Measurements from ENCODE around the gene NAPB. TPM values are rescaled to one million over a fixed set of nuclear protein-coding genes. Genes with fewer than 3 reads are reported as not detected.

The NAPB gene
- total RNA-seq, 1 experiment from 2014 or later: 10.1 TPM

DNA sequence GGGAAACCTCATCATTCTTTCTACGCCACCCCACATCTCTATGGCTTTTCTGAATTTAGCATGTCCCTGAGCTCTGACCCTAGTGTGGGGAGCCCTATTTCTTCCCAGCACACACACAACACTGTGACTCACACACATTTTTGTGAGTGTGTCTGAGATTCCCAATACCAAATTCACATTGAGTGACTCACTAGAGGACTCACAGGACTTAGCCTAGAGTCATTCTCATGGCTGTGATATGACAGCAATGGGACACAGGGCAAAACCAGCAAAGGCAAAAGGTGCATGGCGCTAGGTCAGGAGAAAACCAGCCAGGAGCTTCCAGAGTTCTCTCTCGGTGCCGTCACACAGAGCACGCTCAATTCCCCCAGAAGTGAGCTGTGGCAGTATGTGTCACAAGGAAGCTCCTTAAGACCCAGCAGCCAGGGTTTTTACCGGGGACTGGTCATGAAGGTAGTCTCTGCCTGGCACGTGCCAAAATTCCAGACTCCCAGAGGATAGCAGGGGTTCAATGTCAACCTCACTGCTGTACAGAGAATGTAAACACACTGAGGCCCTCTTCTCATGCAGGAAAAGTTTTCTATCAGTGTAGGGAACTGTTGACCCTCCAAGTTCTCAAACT is 24.4 kb upstream of the NAPB start:
- intact Hi-C loops (cut with micrococcal nuclease; ENCODE audit: unreplicated experiment): no loop called here
- Mint-ChIP-seq H3K9me3 (ENCODE audit: unreplicated experiment) (no peaks in the 10 kb centered on the region), H3K4me3 (ENCODE audit: unreplicated experiment) (no peak overlapping the region), H3K27ac (ENCODE audit: unreplicated experiment) (no peak overlapping the region), H3K36me3 (ENCODE audit: insufficient read depth, unreplicated experiment) (no peaks in the 10 kb centered on the region), H3K27me3 (ENCODE audit: insufficient read depth, unreplicated experiment) (peaks cover under 1% of the 10 kb centered on the region), H3K4me1 (ENCODE audit: low read depth, unreplicated experiment) (no peaks in the 10 kb centered on the region)
- ChIA-PET POLR2A (no interaction called here), CTCF (interaction anchor here (0.5 to 1.8 kb wide), 4 partner anchors 13 to 204 kb away, joined by 3 to 4 read pairs (median 3); no protein-coding TSS in a partner anchor)
- Histone ChIP-seq H3K4me1 (no peaks in the 10 kb centered on the region), H3K4me3 (ENCODE audit: low read depth, low read length) (no peak overlapping the region), H3K9me3 (no peaks in the 10 kb centered on the region), H3K27me3 (replicated peaks; ENCODE audit: control insufficient read depth, insufficient read depth, low read length) (no peaks in the 10 kb centered on the region), H3K36me3 (ENCODE audit: control insufficient read depth, insufficient read depth, low read length) (no peaks in the 10 kb centered on the region)
- BruUV-seq (replicated peaks): no TSS peak
- no peak for DNase-seq
- no peak for TF ChIP-seq CTCF (IDR thresholded peaks at IDR 0.05; ENCODE audit: insufficient read depth in 1 of 2, low read depth in 1 of 2, low read length in 1 of 2, severe bottlenecking in 1 of 2, unreplicated experiment in 1 of 2)

- Mint-ChIP-seq H3K36me3 (ENCODE audit: insufficient read depth, unreplicated experiment) (no peaks in the 10 kb centered on the region), H3K4me1 (ENCODE audit: low read depth, unreplicated experiment) (no peaks in the 10 kb centered on the region), H3K4me3 (ENCODE audit: unreplicated experiment) (no peak overlapping the region), H3K27ac (ENCODE audit: unreplicated experiment) (no peak overlapping the region), H3K27me3 (ENCODE audit: insufficient read depth, unreplicated experiment) (no peaks in the 10 kb centered on the region), H3K9me3 (ENCODE audit: unreplicated experiment) (no peaks in the 10 kb centered on the region)
- ChIA-PET CTCF (interaction anchor here (0.7 to 1.0 kb wide), 2 partner anchors 59 to 164 kb away, joined by 3 read pairs; no protein-coding TSS in a partner anchor), POLR2A (no interaction called here)
- no peak for TF ChIP-seq CTCF (IDR thresholded peaks at IDR 0.05; ENCODE audit: insufficient read depth in 1 of 2, low read depth in 1 of 2, low read length in 1 of 2, severe bottlenecking in 1 of 2, unreplicated experiment in 1 of 2)
- Histone ChIP-seq H3K27me3 (replicated peaks; ENCODE audit: control insufficient read depth, insufficient read depth, low read length) (no peaks in the 10 kb centered on the region), H3K9me3 (no peaks in the 10 kb centered on the region), H3K4me1 (no peaks in the 10 kb centered on the region), H3K4me3 (ENCODE audit: low read depth, low read length) (no peak overlapping the region), H3K36me3 (ENCODE audit: control insufficient read depth, insufficient read depth, low read length) (no peaks in the 10 kb centered on the region)
- no TSS peak for BruUV-seq (replicated peaks)
- DNase-seq: no peak
- intact Hi-C loops (cut with micrococcal nuclease; ENCODE audit: unreplicated experiment): no loop called here
Measured at GRCh38 chr20:23444859-23445258, 23.6 kb upstream of the NAPB start.

GRCh38 chr20:23442436-23442835 is 21.1 kb upstream of the NAPB start:
- Histone ChIP-seq H3K27me3 (replicated peaks; ENCODE audit: control insufficient read depth, insufficient read depth, low read length) (no peaks in the 10 kb centered on the region), H3K36me3 (ENCODE audit: control insufficient read depth, insufficient read depth, low read length) (no peaks in the 10 kb centered on the region), H3K4me3 (ENCODE audit: low read depth, low read length) (no peak overlapping the region), H3K9me3 (no peaks in the 10 kb centered on the region), H3K4me1 (no peaks in the 10 kb centered on the region)
- no peak for TF ChIP-seq CTCF (IDR thresholded peaks at IDR 0.05; ENCODE audit: insufficient read depth in 1 of 2, low read depth in 1 of 2, low read length in 1 of 2, severe bottlenecking in 1 of 2, unreplicated experiment in 1 of 2)
- Mint-ChIP-seq H3K36me3 (ENCODE audit: insufficient read depth, unreplicated experiment) (no peaks in the 10 kb centered on the region), H3K27ac (ENCODE audit: unreplicated experiment) (no peak overlapping the region), H3K9me3 (ENCODE audit: unreplicated experiment) (no peaks in the 10 kb centered on the region), H3K27me3 (ENCODE audit: insufficient read depth, unreplicated experiment) (no peaks in the 10 kb centered on the region), H3K4me3 (ENCODE audit: unreplicated experiment) (no peak overlapping the region), H3K4me1 (ENCODE audit: low read depth, unreplicated experiment) (no peaks in the 10 kb centered on the region)
- no peak for DNase-seq
- CTCF ChIA-PET: interaction anchor here (0.8 to 1.0 kb wide), 2 partner anchors 165 to 166 kb away, joined by 3 read pairs; no protein-coding TSS in a partner anchor
- intact Hi-C loops (cut with micrococcal nuclease; ENCODE audit: unreplicated experiment): loop anchor here (1.0 kb wide), 1 partner anchor 164 kb away; no protein-coding TSS in a partner anchor
- BruUV-seq (replicated peaks): no TSS peak
- POLR2A ChIA-PET: no interaction called here
